PFSK-1 (cell line): ENCODE results near the gene LGALS12.

Experiments
- FOXP2 ChIP-seq: optimal IDR thresholded peaks from 2 replicates; pipeline ENCODE3; 2011; ENCODE audit warnings: borderline replicate concordance, control low read depth, inconsistent platforms; ENCODE audit not compliant: insufficient read depth; ENCODE audit errors: extremely low read length, extremely low read depth
- POLR2AphosphoS5 ChIP-seq: IDR thresholded peaks from 2 replicates; pipeline ENCODE4 v1.6.1; 2012; ENCODE audit warnings: low read depth, mild to moderate bottlenecking, control low read depth, low read length, moderate library complexity
- REST ChIP-seq, 2 experiments: IDR thresholded peaks; 2 replicates each; pipeline versions ENCODE4 v1.6.1 to v1.8.0; 2011 to 2012; ENCODE audit warnings: low read depth in 2 of 2, low read length in 2 of 2, control low read depth in 1 of 2, inconsistent platforms in 1 of 2, mild to moderate bottlenecking in 1 of 2, moderate library complexity in 1 of 2; ENCODE audit not compliant: insufficient read depth in 1 of 2
- SIN3A ChIP-seq: IDR thresholded peaks from 2 replicates; pipeline ENCODE4 v1.6.1; 2012; ENCODE audit warnings: mild to moderate bottlenecking, low read length, moderate library complexity, borderline replicate concordance; ENCODE audit not compliant: insufficient read depth
- TAF1 ChIP-seq: IDR thresholded peaks from 2 replicates; pipeline ENCODE4 v1.6.1; 2012; ENCODE audit warnings: low read length, control low read depth, borderline replicate concordance; ENCODE audit not compliant: insufficient read depth

LGALS12 gene

GRCh38 chr11:63493127-63493526, 12.8 kb upstream of the LGALS12 start:
- no peak for TF ChIP-seq SIN3A
- TF ChIP-seq REST (IDR thresholded peaks at IDR 0.05; ENCODE audit: insufficient read depth in 1 of 2, low read depth in 2 of 2, low read length in 2 of 2): no peak
- TF ChIP-seq POLR2AphosphoS5: no peak
- TF ChIP-seq FOXP2: no peak
- no peak for TF ChIP-seq TAF1

GRCh38 chr11:63494975-63495374, 10.9 kb upstream of the LGALS12 start:
- no peak for TF ChIP-seq TAF1
- TF ChIP-seq FOXP2: no peak
- no peak for TF ChIP-seq POLR2AphosphoS5

- TF ChIP-seq FOXP2 (no peak), SIN3A (no peak), REST (IDR thresholded peaks at IDR 0.05; ENCODE audit: insufficient read depth in 1 of 2, low read depth in 2 of 2, low read length in 2 of 2) (no peak), TAF1 (no peak), POLR2AphosphoS5 (no peak)
These were observed 6.0 kb upstream of the LGALS12 start for GRCh38 chr11:63499874-63500273.

GRCh38 chr11:63501236-63501635, 4.6 kb upstream of the LGALS12 start:
- TF ChIP-seq FOXP2: no peak
- TF ChIP-seq REST (IDR thresholded peaks at IDR 0.05; ENCODE audit: insufficient read depth in 1 of 2, low read depth in 2 of 2, low read length in 2 of 2): no peak
- TF ChIP-seq SIN3A: no peak
- no peak for TF ChIP-seq POLR2AphosphoS5
- TF ChIP-seq TAF1: no peak

GRCh38 chr11:63502252-63502820, 3.5 kb upstream of the LGALS12 start:
- TF ChIP-seq SIN3A: no peak
- no peak for TF ChIP-seq POLR2AphosphoS5
- no peak for TF ChIP-seq REST (IDR thresholded peaks at IDR 0.05; ENCODE audit: insufficient read depth in 1 of 2, low read depth in 2 of 2, low read length in 2 of 2)
- no peak for TF ChIP-seq TAF1
- no peak for TF ChIP-seq FOXP2
